Ovary (tissue), 9 donors: Measurements from ENCODE around the gene BBS2. TPM values are rescaled to one million over a fixed set of nuclear protein-coding genes. Genes with fewer than 3 reads are reported as not detected.
"Not testable (repeated sequence)": the region's sequence is repeated elsewhere in the genome, so short reads cannot be mapped to it uniquely, and the experiment has no call there.

Experiments used
- DNase-seq, 5 donors: peaks; one replicate each; pipeline ENCODE4 v3.0.0-alpha.2; 2019 to 2020
- H3K27ac ChIP-seq, 2 donors: fragments of 200-600 bp; one replicate each; pipeline versions ENCODE4 v1.5.1 to v1.8.0; 2019 to 2022
- H3K27me3 ChIP-seq: fragments of 200-600 bp; one replicate; pipeline ENCODE4 v1.8.0; 2022
- H3K36me3 ChIP-seq: fragments of 200-600 bp; sonication (generic); one replicate; pipeline ENCODE4 v1.5.1; 2019
- H3K4me1 ChIP-seq: one replicate; pipeline ENCODE4 v1.8.1; 2013; ENCODE audit warnings: mild to moderate bottlenecking, moderate library complexity; ENCODE audit not compliant: insufficient read depth
- H3K4me3 ChIP-seq: fragments of 200-600 bp; sonication (generic); one replicate; pipeline ENCODE4 v1.5.1; 2017
- H3K9me3 ChIP-seq, 2 donors: fragments of 200-600 bp in 1 of 2; sonication (generic) in 1 of 2; one replicate each; pipeline versions ENCODE4 v1.5.1 to v1.8.1; 2013 to 2019; ENCODE audit warnings: mild to moderate bottlenecking in 1 of 2, moderate library complexity in 1 of 2
- EP300 ChIP-seq: sonication (generic); formaldehyde crosslinking; IDR thresholded peaks from one replicate; pipeline ENCODE4 v1.6.1; 2017; ENCODE audit warnings: antibody characterized with exemption
- POLR2A ChIP-seq: fragments of 450-650 bp; IDR thresholded peaks from one replicate; pipeline ENCODE4 v1.6.1; 2017; ENCODE audit warnings: antibody characterized with exemption, mild to moderate bottlenecking, moderate library complexity
- WGBS, 3 donors: extraction: QIAGEN DNeasy Blood & Tissue Kit in 1 of 3; methylation state at CpG; one replicate each; pipeline versions ENCODE4 v1.1.5 to v1.1.7; 2013 to 2017; 5-methylcytosine and 5-hydroxymethylcytosine counted together
- intact Hi-C, 4 donors: fragments of 100-400 bp; cut with DNase I; formaldehyde crosslinking; loops; one replicate each; pipeline versions ENCODE4 v1.11.0 to v1.15.1; 2022 to 2023
- polyA plus RNA-seq, 2 donors: library from polyadenylated mRNA; stranded (reverse); fragments of 200-250 nt in 1 of 2; fragments of 350-450 nt in 1 of 2; fragmentation: Illumina TruSeq in 1 of 2; extraction: RNeasy Lipid Tissue Mini Kit (QIAGEN cat#74804) in 1 of 2; gene quantifications; one replicate each; pipeline ENCODE4 v1.2.3, GENCODE V29; 2013 to 2014
- total RNA-seq, 7 donors: library from RNA; depleted of rRNA in 2 of 7; stranded (reverse); fragments of >200 nt in 2 of 7; fragmentation: NEBNext Ultra II Directional in 3 of 7; extraction: Animal tissue kit (Norgen Biotek cat#: 25700) in 3 of 7; gene quantifications; one replicate each; pipeline versions ENCODE4 v1.1.0 to v1.2.4, GENCODE V29; 2016 to 2023
- TF ChIP-seq, protein P1 (sequence below), 3 donors: fragments of 450-650 bp in 2 of 3; fragments of 200-600 bp in 1 of 3; IDR thresholded peaks; one replicate each; pipeline versions ENCODE4 v1.5.1 to v1.8.0; 2016 to 2022; ENCODE audit warnings: antibody characterized with exemption in 3 of 3, mild to moderate bottlenecking in 1 of 3
- donor health status: DM: no; HTN: no; CAD: no; lungs with moderate emphysema.
- donor health status: DM: no; HTN: no; CAD: no.
- donor health status: Bipolar disorder and iron deficiency.
- donor health status: DM: yes; HTN: yes; CAD: no.
- donor health status: DM: no; HTN: no; CAD: no.
- donor health status: DM: yes; HTN: yes; CAD: no.

BBS2 gene
- total and polyA plus RNA-seq, 9 donors, result 47.9 to 86.2 (median 67.1) TPM

DNA sequence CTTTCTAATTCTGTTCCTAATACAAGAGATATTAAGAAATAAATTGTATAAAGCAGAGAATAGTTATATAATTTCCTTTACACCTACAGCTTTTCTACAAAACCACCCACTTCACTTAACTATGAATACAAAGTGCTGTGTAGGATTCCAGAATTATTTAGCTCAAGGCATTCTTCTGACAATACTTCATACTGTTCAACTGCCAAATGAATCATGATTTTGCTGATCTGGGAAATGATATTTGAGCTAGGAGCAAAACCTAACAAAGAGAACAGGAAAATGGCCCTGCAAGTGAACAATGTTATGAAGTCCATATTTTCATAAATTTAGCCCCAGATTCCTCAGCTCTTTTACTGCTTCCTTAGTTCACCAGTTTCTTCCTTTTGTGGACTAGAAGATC, 12.9 kb downstream of the BBS2 start:
- Histone ChIP-seq H3K4me1 (no peaks in the 10 kb centered on the region), H3K36me3 (no peaks in the 10 kb centered on the region), H3K27ac (no peak overlapping the region), H3K4me3 (no peak overlapping the region), H3K9me3 (no peaks in the 10 kb centered on the region), H3K27me3 (no peaks in the 10 kb centered on the region)
- no peak for DNase-seq
- intact Hi-C loops, result no loop called here
- TF ChIP-seq EP300, result no peak
- TF ChIP-seq, protein P1, sequence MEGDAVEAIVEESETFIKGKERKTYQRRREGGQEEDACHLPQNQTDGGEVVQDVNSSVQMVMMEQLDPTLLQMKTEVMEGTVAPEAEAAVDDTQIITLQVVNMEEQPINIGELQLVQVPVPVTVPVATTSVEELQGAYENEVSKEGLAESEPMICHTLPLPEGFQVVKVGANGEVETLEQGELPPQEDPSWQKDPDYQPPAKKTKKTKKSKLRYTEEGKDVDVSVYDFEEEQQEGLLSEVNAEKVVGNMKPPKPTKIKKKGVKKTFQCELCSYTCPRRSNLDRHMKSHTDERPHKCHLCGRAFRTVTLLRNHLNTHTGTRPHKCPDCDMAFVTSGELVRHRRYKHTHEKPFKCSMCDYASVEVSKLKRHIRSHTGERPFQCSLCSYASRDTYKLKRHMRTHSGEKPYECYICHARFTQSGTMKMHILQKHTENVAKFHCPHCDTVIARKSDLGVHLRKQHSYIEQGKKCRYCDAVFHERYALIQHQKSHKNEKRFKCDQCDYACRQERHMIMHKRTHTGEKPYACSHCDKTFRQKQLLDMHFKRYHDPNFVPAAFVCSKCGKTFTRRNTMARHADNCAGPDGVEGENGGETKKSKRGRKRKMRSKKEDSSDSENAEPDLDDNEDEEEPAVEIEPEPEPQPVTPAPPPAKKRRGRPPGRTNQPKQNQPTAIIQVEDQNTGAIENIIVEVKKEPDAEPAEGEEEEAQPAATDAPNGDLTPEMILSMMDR (IDR thresholded peaks at IDR 0.05), result no peak

DNA sequence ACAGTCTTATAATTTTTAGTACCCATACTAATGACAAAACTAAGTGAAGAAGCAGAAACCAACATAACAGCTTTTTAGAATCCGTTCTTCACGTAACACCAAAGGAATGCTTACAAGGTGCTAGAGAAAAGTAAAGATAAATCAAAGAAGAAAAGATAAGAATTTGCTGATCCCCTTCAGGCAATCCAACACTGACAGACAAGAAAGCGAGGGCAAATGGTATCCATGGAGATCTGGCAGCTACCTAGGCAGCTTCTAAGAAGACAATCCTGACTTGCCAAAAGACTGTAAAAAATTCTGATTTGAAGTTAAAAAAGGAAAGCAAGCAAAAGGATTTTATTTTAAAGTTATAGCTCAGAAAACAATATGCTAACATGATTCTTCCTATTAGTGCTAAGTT, 14.6 kb downstream of the BBS2 start:
- intact Hi-C loops, result no loop called here
- Histone ChIP-seq H3K27me3 (no peaks in the 10 kb centered on the region), H3K4me1 (no peaks in the 10 kb centered on the region), H3K27ac (no peak overlapping the region), H3K9me3 (no peaks in the 10 kb centered on the region), H3K36me3 (no peaks in the 10 kb centered on the region), H3K4me3 (no peak overlapping the region)
- TF ChIP-seq POLR2A (no peak), EP300 (no peak)
- TF ChIP-seq, protein P1 (IDR thresholded peaks at IDR 0.05), result no peak
- 79 to 98% (median 97%) methylated on average over 3 of the region's 3 CpGs for WGBS, 3 donors
- DNase-seq, result no peak

- DNase-seq, result no peak
- Histone ChIP-seq H3K27me3 (no peaks in the 10 kb centered on the region), H3K27ac (no peak overlapping the region), H3K4me3 (no peak overlapping the region), H3K4me1 (no peaks in the 10 kb centered on the region), H3K36me3 (no peaks in the 10 kb centered on the region), H3K9me3 (no peaks in the 10 kb centered on the region)
- intact Hi-C loops, result no loop called here
- TF ChIP-seq POLR2A (no peak), EP300 (no peak)
- WGBS, 3 donors, result 95 to 100% (median 100%) methylated on average over 1 of the region's 1 CpG
Measured at GRCh38 chr16:56493815-56494214, 26.0 kb downstream of the BBS2 start.

- no peak overlapping the region for H3K4me3 ChIP-seq
- intact Hi-C loops, result no loop called here
- no peak overlapping the region for H3K27ac ChIP-seq
- WGBS, 3 donors, result 80 to 92% (median 85%) methylated on average over 2 of the region's 2 CpGs
- no peak for TF ChIP-seq EP300
- H3K4me1 ChIP-seq, result no peaks in the 10 kb centered on the region
- no peaks in the 10 kb centered on the region for H3K9me3 ChIP-seq
- no peak for DNase-seq
- no peaks in the 10 kb centered on the region for H3K27me3 ChIP-seq
- H3K36me3 ChIP-seq, result no peaks in the 10 kb centered on the region
Measured at GRCh38 chr16:56493126-56493525, 26.7 kb downstream of the BBS2 start.

DNA sequence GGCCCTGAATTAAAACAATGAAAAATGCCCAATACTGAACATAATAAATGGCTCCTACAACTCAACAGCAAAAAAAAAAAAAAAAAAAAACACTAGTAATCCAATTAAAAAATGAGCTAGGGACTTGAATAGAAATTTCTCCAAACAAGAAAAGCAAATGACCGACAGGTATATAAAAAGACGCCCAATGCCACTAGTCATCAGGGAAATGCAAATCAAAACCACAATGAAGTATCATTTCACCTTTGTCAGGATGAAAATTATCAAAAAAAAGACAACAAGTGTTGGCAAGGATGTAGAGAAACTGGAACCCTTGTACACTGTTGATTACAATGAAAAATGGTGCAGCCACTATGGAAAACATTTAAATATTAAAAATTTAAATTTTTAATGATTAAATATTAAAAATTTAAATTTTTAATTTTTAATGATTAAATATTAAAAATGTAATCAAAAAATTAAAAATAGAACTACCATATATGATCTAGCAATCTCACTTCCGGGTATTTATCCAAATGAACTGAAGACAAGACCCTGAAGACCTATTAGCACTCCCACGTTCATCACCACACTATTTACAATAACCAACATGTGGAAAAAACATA, 28.1 kb downstream of the BBS2 start:
- 92 to 96% (median 92%) methylated on average over 4 of the region's 4 CpGs for WGBS, 3 donors
- intact Hi-C loops, result no loop called here
- Histone ChIP-seq H3K9me3 (no peaks in the 10 kb centered on the region), H3K36me3 (no peaks in the 10 kb centered on the region), H3K27ac (no peak overlapping the region), H3K4me1 (no peaks in the 10 kb centered on the region), H3K27me3 (no peaks in the 10 kb centered on the region), H3K4me3 (no peak overlapping the region)
- TF ChIP-seq, protein P1 (IDR thresholded peaks at IDR 0.05), result no peak
- no peak for TF ChIP-seq POLR2A
- no peak for TF ChIP-seq EP300
- no peak for DNase-seq

- intact Hi-C loops, DNase-seq, H3K36me3 ChIP-seq, H3K4me3 ChIP-seq, H3K27me3 ChIP-seq, H3K9me3 ChIP-seq, H3K27ac ChIP-seq, H3K4me1 ChIP-seq: not testable (repeated sequence)
- WGBS, 3 donors, result 95 to 96% (median 96%) methylated on average over 1 of the region's 1 CpG
Measured at GRCh38 chr16:56488868-56489267, 31.0 kb downstream of the BBS2 start.
